Endothelial cell of umbilical vein (primary cell): ENCODE measurements around the gene DUSP22. TPM values are rescaled to one million over a fixed set of nuclear protein-coding genes. Genes with fewer than 3 reads are reported as not detected.

Experiments
- BruUV-seq: library from RNA; stranded (reverse); fragments of 400-500 nt; replicated peaks from 2 replicates; lab custom pipeline; 2021; lab: Mats Ljungman, UMichigan
- CTCF ChIA-PET: fragments of 300-600, 350-600 bp; sonication (Branson Sonifier 250); formaldehyde crosslinking; loops from one replicate; lab custom pipeline; 2021; ENCODE audit warnings: antibody characterized with exemption, inconsistent platforms; lab: Charles Lee
- POLR2A ChIA-PET: fragments of 300-600, 350-600 bp; sonication (Branson Sonifier 250); formaldehyde crosslinking; loops from one replicate; lab custom pipeline; 2021; ENCODE audit warnings: antibody characterized with exemption, inconsistent platforms; lab: Charles Lee
- DNase-seq: peaks from one replicate; pipeline ENCODE4 v3.0.0-alpha.2; 2011; ENCODE audit warnings: low read depth, low spot score
- FAIRE-seq: peaks from 2 replicates; lab custom pipeline; 2011; peaks lifted over from hg19 to GRCh38; lab: Jason Lieb, UNC
- H2AFZ ChIP-seq: 2 replicates; pipeline ENCODE4 v1.6.0; 2012; ENCODE audit warnings: low read depth, low read length, control low read depth, inconsistent platforms
- H3K27ac ChIP-seq: 2 replicates; pipeline ENCODE4 v1.5.1; 2011; ENCODE audit warnings: low read depth, mild to moderate bottlenecking, control low read depth, low read length, moderate library complexity; ENCODE audit not compliant: insufficient read depth
- H3K27me3 ChIP-seq, 2 experiments: 2 replicates each; pipeline versions ENCODE4 v1.6.0 to v1.6.1; 2011; ENCODE audit warnings: low read length in 2 of 2, mixed read lengths in 1 of 2; ENCODE audit not compliant: control insufficient read depth in 2 of 2, insufficient read depth in 2 of 2
- H3K36me3 ChIP-seq, 2 experiments: 2 replicates in 1 of 2; 3 replicates in 1 of 2; pipeline ENCODE4 v1.5.1; 2011; ENCODE audit warnings: low read length in 2 of 2, mild to moderate bottlenecking in 1 of 2, moderate library complexity in 1 of 2; ENCODE audit not compliant: control insufficient read depth in 2 of 2, insufficient read depth in 2 of 2; ENCODE audit errors: extremely low read depth in 1 of 2
- H3K4me1 ChIP-seq: 3 replicates; pipeline ENCODE4 v1.5.1; 2011; ENCODE audit warnings: mild to moderate bottlenecking, low read length; ENCODE audit not compliant: control insufficient read depth, insufficient read depth; ENCODE audit errors: extremely low read depth
- H3K4me2 ChIP-seq: 2 replicates; pipeline ENCODE4 v1.6.1; 2011; ENCODE audit warnings: low read length, control low read depth, mixed read lengths; ENCODE audit not compliant: insufficient read depth
- H3K4me3 ChIP-seq, 3 experiments: fragments of 200-600 bp in 1 of 3; sonication (generic), shearing (Covaris generic) in 1 of 3; replicated peaks in 1 of 3; 2 replicates each; pipeline ENCODE4 v1.5.1; 2011 to 2016; ENCODE audit warnings: control low read depth in 3 of 3, low read length in 3 of 3, mild to moderate bottlenecking in 2 of 3, inconsistent platforms in 1 of 3, low read depth in 1 of 3, moderate library complexity in 1 of 3; ENCODE audit not compliant: insufficient read depth in 1 of 3
- H3K79me2 ChIP-seq: 2 replicates; pipeline ENCODE4 v1.6.0; 2012; ENCODE audit warnings: low read length, inconsistent platforms; ENCODE audit not compliant: control insufficient read depth, insufficient read depth
- H3K9ac ChIP-seq: replicated peaks from 2 replicates; pipeline ENCODE3; 2011; ENCODE audit warnings: low read length, control low read depth; ENCODE audit not compliant: insufficient read depth; ENCODE audit errors: extremely low read depth
- H3K9me1 ChIP-seq: replicated peaks from 3 replicates; pipeline ENCODE4 v1.6.0; 2011; ENCODE audit warnings: mild to moderate bottlenecking, low read length; ENCODE audit not compliant: control insufficient read depth, insufficient read depth; ENCODE audit errors: extremely low read depth
- H3K9me3 ChIP-seq: replicated peaks from 2 replicates; pipeline ENCODE4 v1.5.1; 2012; ENCODE audit warnings: low read length, inconsistent platforms; ENCODE audit not compliant: control insufficient read depth, insufficient read depth
- H4K20me1 ChIP-seq: replicated peaks from 2 replicates; pipeline ENCODE3; 2011; ENCODE audit warnings: mild to moderate bottlenecking, low read length; ENCODE audit not compliant: control insufficient read depth, insufficient read depth; ENCODE audit errors: extremely low read depth
- EZH2 ChIP-seq: IDR thresholded peaks from 2 replicates; pipeline ENCODE4 v1.6.1; 2012; ENCODE audit warnings: borderline replicate concordance, low read depth, mild to moderate bottlenecking, moderate library complexity, low read length, inconsistent platforms; ENCODE audit not compliant: severe bottlenecking
- GATA2 ChIP-seq: IDR thresholded peaks from 2 replicates; pipeline ENCODE4 v1.7.0; 2011; ENCODE audit warnings: low read depth, mild to moderate bottlenecking, moderate library complexity, mixed read lengths, low read length; ENCODE audit not compliant: insufficient read length, insufficient read depth
- JUN ChIP-seq: IDR thresholded peaks from 2 replicates; pipeline ENCODE4 v1.6.1; 2011; ENCODE audit warnings: borderline replicate concordance, low read depth; ENCODE audit not compliant: insufficient read length, insufficient read depth
- MYC ChIP-seq: IDR thresholded peaks from one replicate; pipeline ENCODE4 v1.6.1; 2011; ENCODE audit warnings: mild to moderate bottlenecking, low read depth, low read length
- POLR2A ChIP-seq: IDR thresholded peaks from 2 replicates; pipeline ENCODE4 v1.6.1; 2012; ENCODE audit warnings: low read depth, mild to moderate bottlenecking, control low read depth, low read length
- POLR2AphosphoS5 ChIP-seq: IDR thresholded peaks from 2 replicates; pipeline ENCODE4 v1.6.1; 2012; ENCODE audit warnings: low read depth, mild to moderate bottlenecking, control low read depth, low read length, moderate library complexity; ENCODE audit not compliant: insufficient read depth
- dilution Hi-C: fragments of 300-500 bp; cut with MboI; formaldehyde crosslinking; loops from one replicate; pipeline ENCODE4 v1.15.0; 2019; ENCODE audit warnings: low sequenced_read_pairs; ENCODE audit not compliant: extremely low pct_ligation_motif_present
- intact Hi-C: fragments of 100-400 bp; cut with micrococcal nuclease; formaldehyde crosslinking; loops from one replicate; pipeline ENCODE4 v1.10.0; 2022
- polyA plus RNA-seq, 4 experiments: library from polyadenylated mRNA; depleted of rRNA in 3 of 4; stranded (reverse) in 3 of 4; unstranded in 1 of 4; fragments of >200 nt; gene quantifications; 2 replicates each; pipeline versions ENCODE4 v1.2.1 to v1.2.3, GENCODE V29; 2011 to 2012; ENCODE audit warnings: missing spikeins in 1 of 4
- total RNA-seq: library from RNA; stranded (reverse); gene quantifications from 2 replicates; pipeline ENCODE4 v1.2.3, GENCODE V29; 2021
- TF ChIP-seq, protein P1 (sequence below): IDR thresholded peaks from 2 replicates; pipeline ENCODE4 v1.6.1; 2011; ENCODE audit not compliant: insufficient read depth, insufficient read length

Gene DUSP22
- total and polyA plus RNA-seq, 2 donors (not counting 3 experiments of a cell fraction or from before 2014, with no cell fraction given), result 23.2 to 33.9 TPM

DNA sequence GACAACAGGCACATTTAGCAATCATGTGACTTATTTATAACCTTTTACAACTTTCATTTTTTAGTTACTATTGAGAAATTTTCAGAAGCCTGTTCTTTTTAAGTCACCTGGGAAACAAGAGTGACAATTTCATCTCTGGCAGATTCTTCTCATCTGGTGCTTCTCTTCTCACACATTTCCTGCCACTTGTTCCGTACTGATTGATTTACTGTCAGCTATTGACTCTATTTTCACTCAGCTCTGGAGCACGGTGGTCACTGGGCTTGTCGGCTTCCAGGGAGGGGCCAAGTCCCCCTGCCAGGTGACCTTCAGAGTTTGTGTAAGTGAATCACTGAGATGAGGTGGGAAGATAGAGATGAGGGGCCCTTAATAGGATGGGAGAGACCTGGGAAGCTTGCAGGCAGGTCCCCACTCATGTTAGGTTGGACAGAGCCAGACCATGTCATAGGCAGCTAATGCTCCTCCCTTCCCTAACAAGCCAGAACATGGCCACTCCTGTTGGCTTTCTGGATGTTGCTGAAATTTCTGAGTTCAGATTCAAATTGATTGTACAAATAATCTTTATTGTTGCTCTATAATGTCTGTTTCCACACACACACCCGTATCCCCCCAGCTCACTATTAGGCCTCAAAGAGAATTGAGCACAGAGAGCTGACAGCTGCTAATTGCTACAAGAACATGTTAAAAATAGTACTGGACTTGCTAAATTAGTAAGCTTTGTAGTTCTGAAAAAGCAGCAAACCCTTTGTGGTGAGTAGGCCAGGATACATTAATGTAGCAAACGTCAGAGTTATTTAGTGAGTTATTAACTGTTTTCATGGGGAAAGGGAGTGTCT is 13.3 kb downstream of the DUSP22 start:
- Histone ChIP-seq H3K4me3 (no peak overlapping the region), H3K9me1 (no peaks in the 10 kb centered on the region), H3K36me3 (no peaks in the 10 kb centered on the region), H2AFZ (no peak overlapping the region), H3K4me1 (no peaks in the 10 kb centered on the region), H3K27ac (no peak overlapping the region), H3K4me2 (no peak overlapping the region), H4K20me1 (no peaks in the 10 kb centered on the region), H3K9me3 (no peaks in the 10 kb centered on the region), H3K9ac (no peak overlapping the region), H3K27me3 (no peaks in the 10 kb centered on the region), H3K79me2 (peaks cover 4% of the 10 kb centered on the region)
- no TSS peak for BruUV-seq
- peak; percentile 4 for FAIRE-seq
- dilution Hi-C loops (no loop called here), intact Hi-C loops (no loop called here)
- CTCF ChIA-PET, result interaction anchor here (0.8 to 0.9 kb wide), 2 partner anchors 10 to 12 kb away, joined by 3 read pairs; no protein-coding TSS in a partner anchor
- no peak for DNase-seq
- POLR2A ChIA-PET, result no interaction called here
- TF ChIP-seq POLR2A, result no peak

DNA sequence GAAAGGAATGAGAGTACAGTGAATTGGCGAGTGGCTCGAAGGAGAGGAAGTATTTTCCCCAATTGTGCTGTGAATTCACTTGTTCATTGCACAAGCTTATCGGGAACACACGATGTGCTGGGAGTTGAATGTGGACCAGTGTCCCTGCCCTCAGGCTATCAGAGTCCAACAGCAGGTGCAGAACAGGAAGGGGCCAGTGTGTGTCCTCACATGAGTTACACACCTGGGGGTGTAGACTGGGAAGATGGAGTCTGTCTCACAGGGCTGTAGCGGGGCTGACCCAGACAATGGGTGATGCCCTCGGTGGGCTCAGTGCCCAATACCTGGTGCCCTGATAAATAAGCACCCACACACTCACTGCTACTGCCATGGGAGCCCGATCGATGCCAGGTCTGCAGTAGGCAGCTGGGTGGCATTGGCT is 14.4 kb downstream of the DUSP22 start:
- H3K4me2 ChIP-seq, result no peak overlapping the region

More for the DNA sequence above, 14.4 kb downstream of the DUSP22 start:
- DNase-seq (no peak), FAIRE-seq (no peak)
- Histone ChIP-seq H3K9me3 (no peaks in the 10 kb centered on the region), H3K9me1 (no peaks in the 10 kb centered on the region), H3K4me3 (no peak overlapping the region), H3K27ac (no peak overlapping the region), H3K9ac (no peak overlapping the region), H4K20me1 (no peaks in the 10 kb centered on the region), H3K27me3 (no peaks in the 10 kb centered on the region), H3K79me2 (no peaks in the 10 kb centered on the region), H3K36me3 (no peaks in the 10 kb centered on the region), H3K4me1 (no peaks in the 10 kb centered on the region), H2AFZ (no peak overlapping the region)
- dilution Hi-C loops, result no loop called here
- intact Hi-C loops, result no loop called here
- TF ChIP-seq POLR2A (no peak), MYC (no peak), GATA2 (no peak), POLR2AphosphoS5 (no peak), EZH2 (no peak), JUN (no peak)
- TF ChIP-seq, protein P1, sequence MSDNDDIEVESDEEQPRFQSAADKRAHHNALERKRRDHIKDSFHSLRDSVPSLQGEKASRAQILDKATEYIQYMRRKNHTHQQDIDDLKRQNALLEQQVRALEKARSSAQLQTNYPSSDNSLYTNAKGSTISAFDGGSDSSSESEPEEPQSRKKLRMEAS, result no peak
- ChIA-PET CTCF (interaction anchor here (0.9 kb wide), 1 partner anchor 11 kb away, joined by 3 read pairs; no protein-coding TSS in a partner anchor), POLR2A (no interaction called here)
- BruUV-seq, result no TSS peak
